Glomerular endothelial cell (primary cell): ENCODE measurements around the gene COTL1. TPM values are rescaled to one million over a fixed set of nuclear protein-coding genes. Genes with fewer than 3 reads are reported as not detected.
"Not testable (repeated sequence)": the region's sequence is repeated elsewhere in the genome, so short reads cannot be mapped to it uniquely, and the experiment has no call there.

Source experiments
- DNase-seq: peaks from one replicate; pipeline ENCODE4 v3.0.0-alpha.2; 2011; ENCODE audit warnings: low read depth, low spot score; ENCODE audit errors: extremely low read depth
- total RNA-seq: library from RNA; depleted of rRNA; stranded (reverse); fragments of >200 nt; gene quantifications from 2 replicates; pipeline ENCODE4 v1.2.3, GENCODE V29; 2015

Gene COTL1
- total RNA-seq, 1 donor from 2014 or later, result 311 TPM

DNA sequence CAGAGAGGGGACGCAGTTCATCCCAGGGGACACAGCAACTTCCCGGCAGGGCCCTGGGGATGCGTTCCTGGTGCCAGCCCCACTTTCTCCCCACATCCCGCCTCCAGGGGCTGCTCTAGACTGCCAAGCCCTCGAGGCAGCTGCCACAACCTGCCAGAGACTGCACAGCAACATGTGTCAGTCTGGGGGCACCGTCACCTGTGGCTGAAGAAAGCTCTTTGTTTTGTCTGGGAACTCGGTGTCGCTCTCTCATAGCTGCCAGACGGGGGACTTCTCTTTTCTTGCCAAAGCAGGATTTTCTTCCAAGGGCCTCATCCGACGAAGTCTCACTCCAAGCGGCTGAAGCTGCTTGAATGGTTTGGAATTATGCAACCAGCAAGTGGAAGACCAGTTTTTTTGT is 43.7 kb downstream of the COTL1 start:
- no peak for DNase-seq

DNA sequence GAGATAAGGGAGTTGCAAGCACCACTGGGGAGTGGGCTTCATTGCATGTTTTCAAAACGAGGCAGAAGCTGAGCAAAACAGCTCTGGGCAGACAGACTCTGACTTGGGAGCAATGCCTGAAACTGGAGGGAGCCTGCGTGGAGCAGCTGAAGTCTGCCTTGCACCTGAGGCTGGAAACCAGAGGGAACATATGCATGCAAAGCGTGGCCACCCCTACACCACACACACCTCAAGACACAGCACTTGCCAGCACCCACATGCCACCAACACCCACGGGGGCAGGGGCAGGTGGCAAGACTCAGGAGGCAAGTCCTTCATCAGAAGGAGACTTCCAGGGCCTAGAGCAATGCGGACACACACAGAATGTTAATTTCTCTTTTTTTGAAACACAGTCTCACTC is 45.8 kb downstream of the COTL1 start:
- no peak for DNase-seq

DNA sequence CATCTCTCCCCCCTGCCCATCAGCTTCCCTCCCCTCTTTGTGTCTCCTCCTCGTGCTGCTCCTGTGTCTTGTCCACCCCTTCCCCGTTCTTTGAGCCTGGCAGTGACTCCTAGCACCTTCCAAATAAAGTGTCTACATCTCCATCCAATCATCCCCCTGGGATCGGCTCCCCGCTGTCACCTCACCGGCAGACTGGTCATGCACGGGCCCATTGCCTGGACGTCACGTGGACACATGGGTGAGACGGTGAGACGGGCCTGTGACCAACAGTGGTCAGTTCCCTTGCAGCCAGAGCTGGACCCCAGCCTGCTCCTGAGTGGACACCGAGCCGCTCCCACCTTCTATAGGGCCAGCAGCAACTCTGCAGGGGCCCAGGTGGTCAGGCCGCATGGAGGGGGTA is 46.4 kb downstream of the COTL1 start:
- DNase-seq, result no peak

DNA sequence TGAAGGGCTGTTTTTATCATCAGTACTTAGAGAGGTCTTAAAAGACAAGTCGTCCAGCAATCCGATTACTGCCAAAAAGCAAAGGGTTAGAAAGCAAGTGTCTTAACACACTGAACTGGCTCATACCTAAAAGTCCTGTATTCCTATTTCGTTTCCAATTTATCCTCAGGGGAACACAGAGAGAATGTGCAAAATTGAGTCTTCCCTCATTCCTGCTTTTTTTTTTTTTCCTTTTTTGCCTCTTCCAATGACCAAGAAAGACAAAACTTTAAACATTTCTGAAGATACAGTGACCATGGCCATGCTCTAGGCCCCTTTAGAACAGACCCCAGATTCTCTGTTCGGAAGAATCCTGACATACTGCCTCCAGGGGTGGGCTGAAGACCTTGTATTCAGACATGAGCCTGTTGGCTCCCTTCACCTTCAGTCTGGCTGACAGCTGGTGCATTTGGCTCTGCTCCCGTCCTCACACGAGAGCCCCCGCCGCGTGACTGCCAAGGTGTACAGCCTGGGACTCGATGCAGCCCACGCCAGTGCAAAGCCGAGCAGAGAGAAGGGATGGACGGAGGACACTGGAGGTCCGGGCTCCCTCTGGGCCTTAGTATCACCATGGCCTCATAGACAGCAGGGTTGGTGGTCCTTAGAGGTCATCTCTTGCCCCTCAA is 47.0 kb downstream of the COTL1 start:
- DNase-seq, result no peak

DNA sequence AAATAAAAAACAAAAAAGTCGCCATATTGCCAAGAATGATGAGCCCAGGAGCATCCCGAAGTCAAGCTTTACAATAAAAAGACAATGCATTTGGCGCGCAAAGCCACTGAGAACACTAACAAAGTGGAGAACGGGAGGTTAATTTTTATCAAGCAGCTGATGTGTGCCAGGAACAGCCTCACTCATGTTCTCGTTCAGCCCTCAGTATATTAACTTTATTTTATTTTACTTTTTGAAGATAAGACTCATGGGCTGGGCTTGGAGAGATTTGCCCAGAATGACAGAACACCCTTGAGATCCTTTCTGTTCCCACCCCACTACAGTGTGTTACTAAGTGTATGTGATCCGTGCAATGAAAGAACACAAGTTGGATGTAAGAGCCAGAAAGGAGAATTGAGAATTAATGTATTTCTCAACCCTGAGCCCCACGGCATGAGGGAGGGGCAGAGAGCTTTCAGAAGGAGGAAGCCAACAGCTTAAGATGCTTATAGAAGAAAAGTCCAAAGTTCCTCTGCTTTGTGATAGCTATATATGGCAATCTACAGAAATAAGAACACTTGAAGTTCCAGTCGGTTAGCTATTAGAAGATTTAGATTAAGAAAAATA is 48.4 kb downstream of the COTL1 start:
- no peak for DNase-seq

DNA sequence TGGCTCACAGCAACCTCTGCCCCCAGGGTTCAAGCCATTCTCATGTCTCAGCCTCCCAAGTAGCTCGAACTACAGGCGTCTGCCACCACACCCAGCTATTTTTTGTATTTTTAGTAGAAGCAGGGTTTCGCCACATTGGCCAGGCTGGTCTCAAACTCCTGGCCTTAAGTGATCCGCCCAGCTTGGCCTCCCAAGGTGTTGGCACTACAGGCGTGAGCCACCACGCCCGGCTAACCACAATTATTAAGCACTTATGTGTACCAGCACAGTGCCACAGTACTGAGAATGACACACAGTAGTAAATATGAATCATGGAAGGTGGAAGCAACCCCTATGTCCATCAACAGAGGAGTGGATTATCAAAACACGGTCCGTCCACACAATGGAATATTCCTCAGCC is 49.8 kb downstream of the COTL1 start:
- DNase-seq, result no peak

DNA sequence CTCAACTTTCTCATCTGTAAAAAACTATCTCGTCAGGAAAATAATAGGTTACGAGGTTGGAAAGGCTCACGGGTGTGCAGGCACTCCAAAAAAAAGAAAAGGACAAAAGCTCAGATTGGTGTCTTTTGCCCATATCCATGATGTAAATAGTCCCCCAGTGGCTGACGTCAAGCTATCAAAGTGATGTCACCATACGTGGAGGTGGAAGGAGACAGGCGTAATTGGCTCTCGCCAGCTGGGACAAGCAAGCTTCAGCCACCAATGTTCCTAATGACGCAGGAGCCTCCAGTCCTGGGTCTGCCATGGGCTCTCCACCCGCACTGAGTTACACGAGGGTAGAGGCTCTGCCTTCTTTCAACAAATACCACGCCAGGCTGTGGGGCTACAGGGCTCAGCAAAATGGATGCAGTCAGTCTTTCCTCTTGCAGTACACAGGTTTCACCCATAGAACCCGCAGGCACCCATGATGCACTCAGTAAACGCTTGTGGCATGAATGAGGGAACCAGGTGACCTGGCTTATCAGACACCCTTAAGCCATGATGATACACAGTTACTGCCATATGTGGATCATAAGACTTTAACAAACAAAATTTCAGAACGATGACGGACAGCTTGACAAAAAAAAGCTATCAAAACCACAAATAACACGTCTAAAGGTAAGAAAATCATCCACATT is 50.5 kb downstream of the COTL1 start:
- DNase-seq, result no peak

DNA sequence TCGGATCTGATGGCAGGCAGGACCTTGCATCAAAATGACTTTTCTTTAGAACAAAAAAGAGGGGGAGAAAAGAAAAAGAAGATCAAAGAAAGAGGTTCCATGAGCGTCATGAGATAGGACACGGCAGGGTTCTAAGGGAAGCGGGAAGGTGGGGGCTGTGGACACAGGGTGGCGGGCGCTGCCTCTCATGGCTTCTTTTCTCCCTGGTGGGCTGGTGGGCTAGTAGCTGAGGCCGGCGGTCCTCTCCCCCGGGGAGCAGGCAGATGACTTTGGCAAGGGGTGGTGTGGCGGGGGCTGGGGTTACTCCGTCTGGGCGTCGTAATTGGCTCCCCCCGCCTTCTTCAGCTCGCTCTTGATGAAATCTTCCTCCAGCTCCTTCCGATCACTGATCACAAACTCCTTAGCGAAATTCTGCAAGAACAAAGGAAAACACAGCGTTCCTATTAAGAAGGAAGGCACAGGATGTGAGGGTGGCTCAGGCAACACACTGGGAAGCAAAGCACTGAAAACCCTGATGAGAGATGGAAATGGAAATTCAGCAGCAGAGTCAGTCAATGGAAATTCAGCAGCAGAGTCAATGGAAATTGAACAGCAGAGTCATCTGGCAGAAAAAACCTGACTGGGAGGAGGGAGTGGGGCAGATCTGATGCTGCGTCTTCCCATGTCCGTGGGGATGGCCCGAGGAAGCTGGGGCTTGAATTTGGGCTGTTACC is 51.2 kb downstream of the COTL1 start:
- DNase-seq, result no peak

DNA sequence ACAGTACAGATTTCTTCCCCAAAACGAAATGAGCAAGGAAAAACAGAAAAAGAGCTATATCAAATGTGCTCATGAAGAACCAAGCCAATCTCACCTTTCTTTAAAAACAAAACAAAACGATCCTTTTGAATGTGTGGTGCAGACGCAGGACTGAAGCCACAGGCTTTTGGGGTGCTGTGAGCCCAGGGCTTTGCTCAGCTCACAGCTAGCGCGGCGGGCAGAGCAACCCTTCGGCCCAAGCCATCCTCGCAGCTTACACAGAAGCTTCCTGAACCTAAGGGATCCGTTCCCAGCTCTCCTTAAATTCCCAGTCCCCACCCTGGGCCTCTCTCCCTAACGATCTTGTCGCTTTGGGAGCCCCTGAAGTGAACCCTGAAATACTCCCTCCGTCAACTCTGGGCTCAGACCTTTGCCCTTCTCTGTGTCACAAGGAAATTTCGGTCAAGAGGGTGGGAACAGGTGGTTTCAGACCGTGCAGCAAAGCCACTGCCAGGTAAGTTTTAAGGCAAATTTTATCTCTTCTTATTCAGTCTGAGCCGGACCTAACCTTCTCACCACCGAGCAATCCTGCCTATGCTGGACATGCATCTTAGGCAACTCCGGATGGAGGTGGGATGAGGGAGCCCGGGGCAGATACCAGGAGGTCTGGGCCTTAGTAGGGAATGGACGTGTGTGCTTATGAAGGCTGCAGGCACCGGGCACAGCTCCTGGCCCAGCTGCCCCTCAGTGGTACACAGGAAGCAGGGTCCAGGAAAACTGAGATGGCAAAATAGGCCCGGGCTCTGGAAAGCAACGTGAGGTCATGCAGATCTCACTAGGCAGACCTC is 52.0 kb downstream of the COTL1 start:
- DNase-seq, result no peak

DNA sequence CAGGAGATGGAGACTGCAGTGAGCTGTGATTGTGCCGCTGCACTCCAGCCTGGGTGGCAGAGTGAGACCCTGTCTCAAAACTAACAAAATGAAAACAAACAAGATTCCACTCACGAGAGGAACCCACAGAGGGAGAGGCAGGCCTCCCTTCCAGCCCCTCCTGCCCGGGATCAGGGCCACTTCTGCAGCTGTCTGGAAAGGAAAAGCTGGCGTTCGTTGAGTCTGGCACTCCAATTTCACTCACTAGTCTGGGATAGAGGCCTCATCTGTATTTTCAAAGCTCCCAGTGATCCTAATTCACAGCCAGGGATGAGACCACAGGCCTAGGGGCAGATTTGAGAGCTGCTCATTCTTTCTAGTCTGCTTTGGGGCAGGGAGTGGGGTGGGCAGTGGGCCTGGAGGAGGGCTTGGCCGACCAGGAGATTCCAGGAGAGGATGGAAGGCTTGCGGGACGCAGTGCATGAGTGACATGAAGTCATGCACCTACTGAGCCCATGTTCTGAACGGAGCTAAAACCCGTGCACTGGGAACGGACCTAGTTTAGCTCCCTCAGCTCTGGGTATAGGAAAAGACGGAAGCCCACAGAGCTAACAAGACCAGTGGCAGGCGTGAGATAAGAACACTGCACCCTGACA is 54.0 kb downstream of the COTL1 start:
- no peak for DNase-seq

DNA sequence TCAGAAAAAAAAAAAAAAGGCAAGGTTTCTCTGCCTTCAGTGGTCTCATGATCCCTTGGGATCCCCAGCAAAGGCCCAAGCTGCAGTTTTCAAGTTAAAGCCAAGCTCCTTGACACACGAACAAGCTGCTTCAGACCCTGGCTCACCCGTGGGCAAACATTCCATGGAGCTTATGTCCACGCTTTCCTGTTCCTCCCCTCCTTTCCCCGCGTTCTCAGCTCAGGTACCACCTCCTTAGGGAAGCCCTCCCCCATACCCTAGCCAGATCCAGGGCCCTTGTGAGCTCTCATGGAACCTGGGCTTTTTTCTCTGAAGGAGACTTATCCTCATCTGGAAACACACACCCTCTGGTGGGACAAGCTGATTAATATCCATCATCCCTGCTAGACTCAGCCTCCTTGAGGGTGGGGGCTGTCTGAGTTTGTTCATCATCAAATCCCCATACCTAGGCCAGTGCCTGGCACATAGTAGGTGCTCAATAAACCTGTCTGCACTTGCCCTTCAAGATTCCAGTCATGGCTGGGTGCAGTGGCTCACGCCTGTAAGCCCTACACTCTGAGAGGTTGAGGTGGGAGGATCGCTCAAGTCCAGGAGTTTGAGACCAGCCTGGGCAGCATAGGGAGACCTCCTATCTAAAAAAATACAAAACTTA is 54.7 kb downstream of the COTL1 start:
- no peak for DNase-seq

DNA sequence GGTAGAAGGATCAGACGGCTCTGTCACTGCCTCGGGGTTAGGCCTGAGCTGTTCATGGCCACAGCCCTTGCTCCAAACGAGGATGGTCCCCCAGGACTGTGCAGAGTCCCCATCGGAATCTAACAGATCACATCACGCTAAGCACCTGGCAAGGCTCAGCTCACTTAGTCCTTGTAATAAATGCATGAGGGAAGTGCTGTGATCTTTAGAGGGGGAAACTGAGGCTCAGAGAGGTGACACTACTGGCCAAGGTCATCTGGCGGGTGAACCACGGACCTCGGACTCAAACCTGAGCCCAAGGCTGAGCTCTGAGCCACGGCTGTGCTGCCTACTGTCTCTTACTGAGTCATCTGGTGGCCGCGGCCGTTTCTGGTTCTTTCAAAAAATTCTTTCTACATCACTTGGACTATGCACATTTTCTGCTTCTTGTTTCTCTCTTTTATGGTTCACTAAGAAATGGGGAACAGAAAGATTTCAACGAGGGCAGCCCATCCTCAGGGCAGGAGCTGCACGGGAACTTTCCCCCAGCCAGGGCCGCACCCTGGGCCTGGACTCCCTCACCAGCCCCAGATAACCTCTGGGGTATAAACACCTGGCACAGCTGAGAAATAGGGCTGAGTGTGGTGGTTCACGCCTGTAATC is 55.6 kb downstream of the COTL1 start:
- no peak for DNase-seq

DNA sequence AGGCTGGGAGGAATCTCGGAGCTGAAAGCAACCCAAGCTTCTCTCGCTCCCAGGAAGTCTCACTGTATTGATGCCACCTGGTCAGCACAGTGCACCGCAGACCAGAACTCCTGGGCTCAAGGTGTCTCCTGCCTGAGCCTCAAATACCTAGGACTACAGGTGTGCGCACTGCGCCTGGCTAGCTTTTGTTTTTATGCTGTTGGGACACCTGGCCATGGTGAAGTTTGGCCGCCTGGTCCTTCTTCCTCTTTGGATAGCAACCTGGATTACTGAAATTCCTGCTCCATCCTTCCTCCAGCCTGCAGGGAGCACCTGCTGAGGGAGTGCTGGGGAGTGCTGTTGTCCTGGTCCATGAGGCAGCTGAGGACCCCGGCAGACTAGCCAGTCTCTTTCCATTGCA is 56.6 kb downstream of the COTL1 start:
- DNase-seq, result no peak

DNA sequence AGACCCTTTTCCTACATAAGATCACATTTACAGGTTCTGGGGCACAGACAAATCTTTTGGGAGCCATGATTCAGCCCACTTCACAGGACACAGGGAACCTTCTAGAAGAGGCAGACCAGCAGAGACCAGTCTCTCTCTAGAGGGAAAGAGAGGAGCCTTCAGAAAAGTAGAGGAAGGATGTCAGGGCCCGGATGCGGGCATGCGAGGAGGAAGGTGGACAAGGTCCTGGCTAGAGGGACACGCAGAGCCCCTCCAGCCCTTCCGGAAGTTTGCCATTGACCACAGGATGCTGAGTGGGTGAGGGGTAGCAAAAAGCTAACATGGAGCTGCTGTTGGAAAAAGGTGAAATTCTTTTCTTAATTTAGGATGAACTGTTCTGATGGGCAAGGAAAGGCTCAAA is 57.6 kb downstream of the COTL1 start:
- DNase-seq, result no peak

DNA sequence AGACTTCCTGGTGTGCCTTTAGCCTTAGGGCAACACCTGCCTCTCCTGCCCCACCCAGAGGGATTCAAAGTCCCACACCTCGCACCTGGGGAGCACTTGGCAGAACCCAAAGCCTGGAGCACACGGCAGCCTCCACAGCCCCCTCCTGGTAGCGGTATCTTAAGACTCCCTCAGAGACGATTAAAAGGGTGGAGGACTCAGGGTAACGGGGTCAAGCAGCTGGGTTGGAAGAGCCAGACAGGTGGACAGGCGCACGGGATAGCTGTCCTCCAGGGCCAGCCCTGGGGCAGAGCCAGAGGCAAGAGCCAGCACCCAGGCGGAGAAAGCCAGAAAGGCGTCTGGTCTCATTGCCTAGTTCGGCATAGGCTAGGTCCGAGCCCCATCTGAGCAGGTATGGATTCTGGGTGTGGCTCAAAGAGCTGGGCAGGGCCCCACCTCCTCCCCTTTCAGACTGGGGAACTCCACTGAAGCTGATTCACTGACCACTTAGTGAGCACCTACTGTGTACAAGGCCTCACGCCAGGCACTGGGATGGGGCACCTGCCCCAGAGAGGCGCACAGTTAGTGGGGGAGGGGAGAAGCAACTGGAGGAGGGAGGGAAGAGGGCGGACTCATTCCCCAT is 58.5 kb downstream of the COTL1 start:
- no peak for DNase-seq

DNA sequence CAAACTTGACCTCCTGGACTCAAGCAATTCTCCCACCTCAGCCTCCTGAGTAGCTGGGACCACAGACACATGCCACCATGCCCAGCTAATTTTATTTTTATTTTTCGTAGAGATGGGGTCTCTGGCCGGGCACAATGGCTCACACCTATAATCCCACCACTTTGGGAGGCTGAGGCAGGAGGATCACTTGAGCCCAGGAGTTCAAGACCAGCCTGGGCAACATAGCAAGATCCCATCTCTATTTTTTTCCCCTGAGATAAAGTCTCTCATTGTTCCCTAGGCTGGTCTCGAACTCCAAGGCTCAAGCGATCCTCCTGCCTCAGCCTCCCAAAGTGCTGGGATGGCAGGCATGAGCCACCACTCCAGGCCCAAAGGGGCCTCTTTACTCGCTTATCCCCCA is 59.0 kb downstream of the COTL1 start:
- DNase-seq, result not testable (repeated sequence)

DNA sequence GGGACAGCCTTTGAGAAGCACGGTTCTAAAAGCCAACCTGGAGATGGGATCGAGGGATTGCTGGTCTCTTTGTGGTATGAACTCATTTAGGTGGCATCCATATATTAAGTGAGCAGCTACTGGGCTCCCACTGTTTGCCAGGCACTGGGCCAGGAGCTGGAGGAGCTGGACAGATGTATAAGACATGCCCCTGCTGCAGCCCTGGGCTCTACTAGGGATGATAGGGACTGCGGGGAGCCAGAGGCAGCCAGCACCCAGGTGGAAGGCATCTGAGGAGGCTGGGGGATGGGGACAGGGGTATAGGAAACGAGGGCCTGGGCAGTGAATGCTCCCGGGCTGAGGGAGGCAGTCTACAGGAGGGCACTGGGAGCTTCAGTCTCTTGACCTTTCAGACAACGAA is 60.4 kb downstream of the COTL1 start:
- no peak for DNase-seq

DNA sequence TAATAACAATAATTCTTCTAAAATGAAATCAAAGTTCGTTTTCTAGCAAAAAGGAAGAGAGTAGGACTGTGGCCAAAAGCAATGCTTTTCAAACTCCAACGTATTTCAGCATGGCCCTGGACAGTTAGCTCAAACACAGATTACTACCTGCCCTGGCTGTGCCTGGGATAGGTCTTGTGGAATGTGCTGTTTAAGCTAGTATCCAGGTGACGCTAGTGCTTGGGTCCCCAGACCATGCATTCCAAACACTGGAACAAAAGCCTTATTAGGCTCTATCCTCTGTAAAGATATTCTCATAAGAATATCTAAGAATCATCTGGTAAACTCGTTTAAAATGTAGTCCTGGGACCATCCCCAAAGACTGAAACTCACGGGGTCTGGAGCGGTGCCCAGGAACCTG is 60.8 kb downstream of the COTL1 start:
- DNase-seq, result no peak
